Type B pancreatic cell (in vitro differentiated cells): ENCODE measurements around the gene STAP2. TPM values are rescaled to one million over a fixed set of nuclear protein-coding genes. Genes with fewer than 3 reads are reported as not detected.

Source experiments
- DNase-seq: peaks from one replicate; pipeline ENCODE4 v3.0.0; 2021; ENCODE audit warnings: mixed read lengths; ENCODE audit not compliant: unreplicated experiment; ENCODE audit errors: extremely low spot score
- H3K27ac Mint-ChIP-seq: 2 replicates; pipeline ENCODE4 v1.8.0; 2021; ENCODE audit warnings: mild to moderate bottlenecking, mixed read lengths
- H3K27me3 Mint-ChIP-seq: 2 replicates; pipeline ENCODE4 v1.8.0; 2021; ENCODE audit warnings: mixed read lengths
- H3K36me3 Mint-ChIP-seq: 2 replicates; pipeline ENCODE4 v1.8.0; 2021; ENCODE audit warnings: mixed read lengths
- H3K4me1 Mint-ChIP-seq: one replicate; pipeline ENCODE4 v1.8.0; 2021; ENCODE audit warnings: mixed read lengths; ENCODE audit not compliant: unreplicated experiment
- H3K4me3 Mint-ChIP-seq: 2 replicates; pipeline ENCODE4 v1.8.0; 2021; ENCODE audit warnings: mild to moderate bottlenecking, mixed read lengths
- H3K9me3 Mint-ChIP-seq: 2 replicates; pipeline ENCODE4 v1.8.0; 2021; ENCODE audit warnings: mixed read lengths
- total RNA-seq: library from RNA; stranded (reverse); gene quantifications from 2 replicates; pipeline ENCODE4 v1.2.1, GENCODE V29; 2021; ENCODE audit warnings: low replicate concordance
- TF ChIP-seq, protein P1 (sequence below): fragments of 200-600 bp; sonication (generic); conservative IDR thresholded peaks from 2 replicates; pipeline ENCODE4 v1.5.0; 2021; ENCODE audit warnings: antibody characterized with exemption, mild to moderate bottlenecking

The STAP2 gene
- total RNA-seq, 1 donor from 2014 or later, result 42.5 TPM

DNA sequence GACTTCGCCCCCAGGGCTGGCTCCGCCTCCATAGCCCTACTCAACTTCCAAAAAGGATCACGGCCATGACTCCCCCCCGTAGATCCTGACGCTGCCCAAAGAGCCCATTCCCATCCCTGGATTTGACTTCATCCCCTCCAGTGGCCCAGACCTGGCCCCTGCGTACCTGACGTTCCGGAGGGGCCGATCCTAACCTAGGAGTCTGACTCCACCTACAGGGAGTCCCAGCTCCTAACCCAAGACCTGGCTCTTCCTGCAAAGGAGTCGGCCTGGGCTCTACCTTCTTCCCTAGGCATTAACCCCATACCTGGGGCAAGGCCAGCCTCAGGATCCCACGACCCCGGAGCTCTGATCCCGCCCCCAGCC lies 10.8 kb downstream of the STAP2 start:
- Mint-ChIP-seq H3K4me3 (peak overlapping the region; percentile 85), H3K4me1 (no peaks in the 10 kb centered on the region), H3K9me3 (no peaks in the 10 kb centered on the region), H3K36me3 (no peaks in the 10 kb centered on the region), H3K27ac (peak overlapping the region; percentile 83), H3K27me3 (peaks cover 4% of the 10 kb centered on the region)
- TF ChIP-seq, protein P1, sequence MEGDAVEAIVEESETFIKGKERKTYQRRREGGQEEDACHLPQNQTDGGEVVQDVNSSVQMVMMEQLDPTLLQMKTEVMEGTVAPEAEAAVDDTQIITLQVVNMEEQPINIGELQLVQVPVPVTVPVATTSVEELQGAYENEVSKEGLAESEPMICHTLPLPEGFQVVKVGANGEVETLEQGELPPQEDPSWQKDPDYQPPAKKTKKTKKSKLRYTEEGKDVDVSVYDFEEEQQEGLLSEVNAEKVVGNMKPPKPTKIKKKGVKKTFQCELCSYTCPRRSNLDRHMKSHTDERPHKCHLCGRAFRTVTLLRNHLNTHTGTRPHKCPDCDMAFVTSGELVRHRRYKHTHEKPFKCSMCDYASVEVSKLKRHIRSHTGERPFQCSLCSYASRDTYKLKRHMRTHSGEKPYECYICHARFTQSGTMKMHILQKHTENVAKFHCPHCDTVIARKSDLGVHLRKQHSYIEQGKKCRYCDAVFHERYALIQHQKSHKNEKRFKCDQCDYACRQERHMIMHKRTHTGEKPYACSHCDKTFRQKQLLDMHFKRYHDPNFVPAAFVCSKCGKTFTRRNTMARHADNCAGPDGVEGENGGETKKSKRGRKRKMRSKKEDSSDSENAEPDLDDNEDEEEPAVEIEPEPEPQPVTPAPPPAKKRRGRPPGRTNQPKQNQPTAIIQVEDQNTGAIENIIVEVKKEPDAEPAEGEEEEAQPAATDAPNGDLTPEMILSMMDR, result no peak
- DNase-seq, result no peak

DNA sequence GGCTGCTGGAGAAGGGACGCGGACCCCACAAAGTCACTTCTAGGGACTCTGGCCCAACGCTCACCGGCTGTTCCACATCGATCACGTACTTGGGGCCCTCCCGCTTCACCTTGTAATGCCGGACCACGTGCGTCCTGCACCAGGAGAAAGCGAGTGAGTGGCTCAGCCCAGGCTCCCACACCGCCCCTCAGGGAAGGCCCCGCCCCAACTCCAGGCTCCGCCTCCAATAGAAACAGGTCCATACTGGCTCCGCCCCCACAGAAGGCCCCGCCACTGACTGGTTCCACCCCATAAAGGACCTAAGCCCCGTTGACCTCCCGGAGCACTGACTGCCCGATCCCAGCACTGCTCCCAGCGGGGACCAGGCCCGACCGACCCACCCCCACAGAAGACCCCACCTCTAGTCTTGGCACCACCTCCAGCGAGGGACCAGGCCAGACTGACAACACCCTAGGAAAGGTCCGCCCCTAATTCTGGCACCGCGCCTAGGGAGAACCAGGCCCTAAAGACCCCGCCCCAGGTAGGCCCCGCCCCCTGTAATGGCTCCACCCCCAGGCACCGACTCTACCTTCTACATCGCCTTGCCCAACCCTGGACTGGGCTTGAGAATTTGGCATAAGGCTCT lies 11.3 kb downstream of the STAP2 start:
- H3K27ac Mint-ChIP-seq, result peak overlapping the region; percentile 83
- H3K27me3 Mint-ChIP-seq, result peaks cover 4% of the 10 kb centered on the region
- no peaks in the 10 kb centered on the region for H3K4me1 Mint-ChIP-seq
- H3K9me3 Mint-ChIP-seq, result no peaks in the 10 kb centered on the region
- peak overlapping the region; percentile 85 for H3K4me3 Mint-ChIP-seq
- no peaks in the 10 kb centered on the region for H3K36me3 Mint-ChIP-seq
- TF ChIP-seq, protein P1, result no peak
- peak; percentile 84 for DNase-seq

DNA sequence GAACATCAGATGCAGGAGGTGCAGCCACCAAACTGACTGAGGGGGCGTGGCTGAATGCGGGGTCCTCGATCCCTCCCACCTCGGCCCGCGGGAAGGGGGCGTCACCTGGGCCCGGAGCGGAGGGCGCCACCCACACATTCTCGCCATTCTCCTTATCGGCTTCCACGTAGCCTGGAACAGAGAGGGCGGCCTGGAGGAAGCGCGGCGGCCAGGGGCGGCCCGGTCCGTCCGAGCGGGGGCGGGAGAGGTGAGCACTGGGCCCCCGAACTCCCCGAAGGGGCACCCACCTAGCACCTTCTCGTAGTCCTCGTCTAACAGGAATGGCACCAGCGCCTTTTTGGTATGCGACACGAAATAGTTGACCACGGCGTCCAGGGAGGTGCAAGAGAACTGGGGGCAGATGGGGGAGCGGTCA lies 11.8 kb downstream of the STAP2 start:
- Mint-ChIP-seq H3K9me3 (no peaks in the 10 kb centered on the region), H3K4me3 (peak overlapping the region; percentile 85), H3K27me3 (peaks cover 4% of the 10 kb centered on the region), H3K27ac (no peak overlapping the region), H3K36me3 (no peaks in the 10 kb centered on the region), H3K4me1 (no peaks in the 10 kb centered on the region)
- TF ChIP-seq, protein P1, result no peak
- no peak for DNase-seq

DNA sequence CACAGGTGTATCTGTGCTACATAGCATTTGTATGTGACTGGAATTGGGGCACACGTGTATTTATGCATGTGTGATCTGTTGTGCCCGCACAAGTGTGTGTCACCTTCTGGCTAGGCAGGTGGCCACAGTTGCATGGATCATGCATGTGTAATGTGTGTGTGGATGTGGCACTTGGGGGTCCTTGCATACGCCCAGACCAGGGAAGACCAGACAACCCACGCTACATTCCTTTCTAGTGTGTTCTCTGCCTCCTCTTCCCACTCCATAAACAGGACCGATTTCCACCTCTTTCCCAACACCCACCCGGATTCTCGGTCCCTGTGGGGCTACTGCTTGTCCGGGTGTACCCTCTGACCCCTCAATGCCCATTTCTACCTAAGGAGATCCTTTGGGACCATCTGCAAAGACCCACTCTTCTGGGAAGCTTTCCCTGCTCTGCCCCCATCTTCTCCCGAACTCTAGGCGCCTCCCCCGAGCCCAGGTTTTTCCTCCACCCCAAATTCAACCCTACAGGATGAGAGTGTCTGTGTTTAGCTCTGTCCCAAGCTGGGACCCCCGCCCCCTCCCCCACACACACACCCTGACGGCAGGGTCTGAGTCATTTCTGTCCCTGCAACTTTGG lies 12.3 kb downstream of the STAP2 start:
- Mint-ChIP-seq H3K4me3 (peak overlapping the region; percentile 71), H3K27ac (no peak overlapping the region), H3K27me3 (peaks cover 4% of the 10 kb centered on the region), H3K4me1 (no peaks in the 10 kb centered on the region), H3K9me3 (no peaks in the 10 kb centered on the region), H3K36me3 (no peaks in the 10 kb centered on the region)
- no peak for DNase-seq
- TF ChIP-seq, protein P1, result no peak

DNA sequence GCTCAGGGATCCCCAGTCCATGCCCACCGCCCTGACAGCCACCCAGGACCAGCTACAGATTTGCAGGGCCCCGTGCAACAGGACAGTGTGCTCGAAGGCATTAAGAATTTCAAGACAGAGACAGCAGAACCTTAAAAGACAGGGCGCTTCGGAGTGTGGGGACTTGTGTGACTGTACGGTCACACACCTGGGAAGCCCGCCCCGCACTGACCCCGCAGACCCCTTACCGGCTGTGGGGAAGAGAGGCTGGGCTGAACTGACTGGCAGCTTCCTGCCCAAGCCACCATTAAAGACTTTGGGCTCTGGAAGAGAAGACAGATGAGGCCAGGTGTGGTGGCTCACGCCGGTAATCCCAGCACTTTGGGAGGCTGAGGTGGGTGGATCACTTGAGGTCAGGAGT lies 14.4 kb downstream of the STAP2 start:
- DNase-seq, result no peak
- Mint-ChIP-seq H3K27me3 (peaks cover 4% of the 10 kb centered on the region), H3K4me1 (no peaks in the 10 kb centered on the region), H3K36me3 (peaks cover 5% of the 10 kb centered on the region), H3K9me3 (peaks cover 6% of the 10 kb centered on the region), H3K27ac (no peak overlapping the region), H3K4me3 (no peak overlapping the region)
- TF ChIP-seq, protein P1, result no peak
